Suprapubic skin (tissue), 4 donors: ENCODE results near the gene RSF1. TPM values are rescaled to one million over a fixed set of nuclear protein-coding genes. Genes with fewer than 3 reads are reported as not detected.

Experiments
- DNase-seq, 2 donors: peaks; one replicate each; pipeline ENCODE4 v3.0.0-alpha.2; 2019; ENCODE audit warnings: low spot score in 2 of 2
- H3K27ac ChIP-seq: fragments of 200-600 bp; sonication (generic); one replicate; pipeline ENCODE4 v1.5.1; 2019
- H3K27me3 ChIP-seq: fragments of 200-600 bp; sonication (generic); one replicate; pipeline ENCODE4 v1.5.1; 2019
- H3K36me3 ChIP-seq: fragments of 200-600 bp; sonication (generic); one replicate; pipeline ENCODE4 v1.5.1; 2019
- H3K4me1 ChIP-seq: fragments of 200-600 bp; sonication (generic); one replicate; pipeline ENCODE4 v1.5.1; 2019
- H3K4me3 ChIP-seq: fragments of 200-600 bp; sonication (generic); one replicate; pipeline ENCODE4 v1.5.1; 2019; ENCODE audit warnings: mild to moderate bottlenecking
- H3K9me3 ChIP-seq: fragments of 200-600 bp; sonication (generic); one replicate; pipeline ENCODE4 v1.5.1; 2019
- EP300 ChIP-seq: sonication (generic); formaldehyde crosslinking; IDR thresholded peaks from one replicate; pipeline ENCODE4 v1.6.1; 2017; ENCODE audit warnings: antibody characterized with exemption
- POLR2A ChIP-seq, 2 donors: fragments of 450-650 bp; IDR thresholded peaks; one replicate each; pipeline ENCODE4 v1.6.1; 2017; ENCODE audit warnings: antibody characterized with exemption in 2 of 2, mild to moderate bottlenecking in 2 of 2, moderate library complexity in 2 of 2
- POLR2AphosphoS5 ChIP-seq, 3 donors: sonication (generic); formaldehyde crosslinking; IDR thresholded peaks; one replicate each; pipeline ENCODE4 v1.6.1; 2017; ENCODE audit warnings: antibody characterized with exemption in 3 of 3
- WGBS: methylation state at CpG from one replicate; pipeline ENCODE4 v1.1.5; 2018; 5-methylcytosine and 5-hydroxymethylcytosine counted together
- total RNA-seq, 4 donors: library from RNA; depleted of rRNA; stranded (reverse); fragments of >200 nt; gene quantifications; one replicate each; pipeline ENCODE4 v1.1.0, GENCODE V29; 2016
- TF ChIP-seq, protein P1 (sequence below), 2 donors: fragments of 200-600 bp in 1 of 2; fragments of 450-650 bp in 1 of 2; sonication (generic) in 1 of 2; IDR thresholded peaks; one replicate each; pipeline ENCODE4 v1.5.1; 2016 to 2019; ENCODE audit warnings: antibody characterized with exemption in 2 of 2, mild to moderate bottlenecking in 1 of 2, moderate library complexity in 1 of 2

The RSF1 gene
- total RNA-seq, 4 donors from 2014 or later: 27.5 to 121 (median 45.5) TPM

DNA sequence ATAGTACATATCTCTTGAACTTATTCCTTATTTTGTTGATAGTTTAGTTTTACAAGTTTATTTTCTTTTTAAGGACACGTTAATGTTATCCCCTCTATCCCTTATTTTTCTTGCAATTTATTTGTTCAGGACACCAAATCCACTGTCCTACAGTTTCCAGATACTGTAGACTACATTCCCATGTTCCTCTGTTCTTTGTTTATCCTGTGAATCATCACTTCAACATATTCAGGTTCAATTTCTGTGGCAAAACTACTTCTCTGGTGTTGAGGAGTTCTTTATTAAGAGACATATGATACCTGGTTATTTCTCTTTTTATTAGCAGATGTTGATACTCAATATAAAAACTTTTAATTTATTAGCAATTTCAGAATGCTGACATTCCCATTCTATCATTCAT lies 110.2 kb downstream of the RSF1 start:
- DNase-seq: no peak
- Histone ChIP-seq H3K4me1 (no peaks in the 10 kb centered on the region), H3K27ac (no peak overlapping the region), H3K36me3 (no peaks in the 10 kb centered on the region), H3K4me3 (no peak overlapping the region), H3K27me3 (no peaks in the 10 kb centered on the region), H3K9me3 (no peaks in the 10 kb centered on the region)
- 93% methylated on average over 1 of the region's 1 CpG for WGBS
- TF ChIP-seq, protein P1, sequence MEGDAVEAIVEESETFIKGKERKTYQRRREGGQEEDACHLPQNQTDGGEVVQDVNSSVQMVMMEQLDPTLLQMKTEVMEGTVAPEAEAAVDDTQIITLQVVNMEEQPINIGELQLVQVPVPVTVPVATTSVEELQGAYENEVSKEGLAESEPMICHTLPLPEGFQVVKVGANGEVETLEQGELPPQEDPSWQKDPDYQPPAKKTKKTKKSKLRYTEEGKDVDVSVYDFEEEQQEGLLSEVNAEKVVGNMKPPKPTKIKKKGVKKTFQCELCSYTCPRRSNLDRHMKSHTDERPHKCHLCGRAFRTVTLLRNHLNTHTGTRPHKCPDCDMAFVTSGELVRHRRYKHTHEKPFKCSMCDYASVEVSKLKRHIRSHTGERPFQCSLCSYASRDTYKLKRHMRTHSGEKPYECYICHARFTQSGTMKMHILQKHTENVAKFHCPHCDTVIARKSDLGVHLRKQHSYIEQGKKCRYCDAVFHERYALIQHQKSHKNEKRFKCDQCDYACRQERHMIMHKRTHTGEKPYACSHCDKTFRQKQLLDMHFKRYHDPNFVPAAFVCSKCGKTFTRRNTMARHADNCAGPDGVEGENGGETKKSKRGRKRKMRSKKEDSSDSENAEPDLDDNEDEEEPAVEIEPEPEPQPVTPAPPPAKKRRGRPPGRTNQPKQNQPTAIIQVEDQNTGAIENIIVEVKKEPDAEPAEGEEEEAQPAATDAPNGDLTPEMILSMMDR (IDR thresholded peaks at IDR 0.05): no peak
- TF ChIP-seq POLR2A (IDR thresholded peaks at IDR 0.05): no peak
- TF ChIP-seq EP300: no peak
- no peak for TF ChIP-seq POLR2AphosphoS5 (IDR thresholded peaks at IDR 0.05)

DNA sequence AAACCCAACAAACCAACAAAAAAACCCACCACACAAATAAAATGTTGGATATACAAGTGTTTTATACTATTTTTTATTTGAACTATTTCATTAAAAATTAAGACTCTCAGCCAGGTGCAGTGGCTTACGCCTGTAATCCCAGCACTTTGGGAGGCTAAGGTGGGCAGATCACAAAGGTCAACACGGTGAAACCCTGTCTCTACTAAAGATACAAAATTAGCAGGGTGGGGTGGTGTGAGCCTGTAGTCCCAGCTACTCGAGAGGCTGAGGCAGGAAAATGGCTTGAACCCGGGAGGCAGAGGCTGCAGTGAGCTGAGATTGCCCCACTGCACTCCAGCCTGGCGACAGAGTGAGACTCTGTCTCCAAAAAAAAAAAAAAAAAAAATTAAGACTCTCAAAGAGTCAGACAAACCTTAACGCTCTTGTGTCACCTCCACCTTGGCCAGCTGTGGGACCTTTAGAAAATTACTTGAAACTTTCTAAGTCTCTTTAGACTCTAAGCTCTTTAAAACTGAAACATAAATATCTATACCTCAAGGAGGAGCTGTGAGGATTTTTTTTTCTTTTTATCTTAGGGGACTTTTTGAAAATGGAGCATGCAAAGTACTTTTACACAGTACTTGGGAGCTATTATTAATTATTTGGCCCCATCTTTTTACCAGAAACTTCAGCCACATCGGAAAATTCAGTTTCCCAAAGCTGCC lies 114.5 kb downstream of the RSF1 start:
- Histone ChIP-seq H3K4me1 (no peaks in the 10 kb centered on the region), H3K36me3 (peaks cover 10% of the 10 kb centered on the region), H3K4me3 (no peak overlapping the region), H3K27ac (no peak overlapping the region), H3K9me3 (no peaks in the 10 kb centered on the region), H3K27me3 (no peaks in the 10 kb centered on the region)
- WGBS: 92% methylated on average over 7 of the region's 7 CpGs
- DNase-seq: no peak
- TF ChIP-seq POLR2A (IDR thresholded peaks at IDR 0.05) (no peak), EP300 (no peak), POLR2AphosphoS5 (IDR thresholded peaks at IDR 0.05) (no peak)
- TF ChIP-seq, protein P1 (IDR thresholded peaks at IDR 0.05): no peak

DNA sequence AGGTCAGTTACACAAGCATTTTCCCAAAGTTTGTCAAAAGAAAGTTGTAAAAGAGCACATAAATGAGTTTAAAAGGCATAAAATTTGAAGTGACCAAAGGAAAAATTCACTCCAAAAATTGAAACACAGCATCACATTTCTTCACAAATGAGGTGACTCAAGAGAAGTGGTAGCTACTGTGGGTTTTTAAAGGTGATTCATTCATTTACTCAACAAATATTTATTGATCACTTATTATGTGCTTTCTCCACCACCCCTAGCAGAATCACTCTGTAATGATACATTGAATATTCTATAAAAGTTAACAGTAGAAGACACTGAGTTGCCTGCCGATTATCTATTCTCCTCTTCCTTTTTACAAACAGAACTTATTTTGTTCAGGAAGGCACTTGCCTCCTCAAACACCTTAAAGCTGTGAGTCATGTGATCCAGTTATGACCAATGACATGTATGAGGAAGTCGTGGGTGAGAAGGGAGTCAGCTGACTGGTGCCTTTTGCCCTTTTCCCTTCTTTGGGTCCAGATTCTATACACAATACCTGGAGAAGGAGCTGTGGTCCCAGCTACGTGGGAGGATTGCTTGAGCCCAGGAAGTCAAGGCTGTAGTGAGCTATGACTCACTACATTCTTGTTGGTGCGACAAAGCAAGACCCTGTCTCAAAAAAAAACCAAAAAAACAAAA lies 115.2 kb downstream of the RSF1 start:
- no peak for DNase-seq
- H3K9me3 ChIP-seq: no peaks in the 10 kb centered on the region
- WGBS: 93% methylated on average over 4 of the region's 4 CpGs
- H3K4me1 ChIP-seq: no peaks in the 10 kb centered on the region
- no peaks in the 10 kb centered on the region for H3K27me3 ChIP-seq
- TF ChIP-seq POLR2AphosphoS5 (IDR thresholded peaks at IDR 0.05) (no peak), EP300 (no peak), POLR2A (IDR thresholded peaks at IDR 0.05) (no peak)
- TF ChIP-seq, protein P1 (IDR thresholded peaks at IDR 0.05): no peak
- H3K4me3 ChIP-seq: no peak overlapping the region
- no peak overlapping the region for H3K27ac ChIP-seq
- H3K36me3 ChIP-seq: peaks cover 10% of the 10 kb centered on the region

DNA sequence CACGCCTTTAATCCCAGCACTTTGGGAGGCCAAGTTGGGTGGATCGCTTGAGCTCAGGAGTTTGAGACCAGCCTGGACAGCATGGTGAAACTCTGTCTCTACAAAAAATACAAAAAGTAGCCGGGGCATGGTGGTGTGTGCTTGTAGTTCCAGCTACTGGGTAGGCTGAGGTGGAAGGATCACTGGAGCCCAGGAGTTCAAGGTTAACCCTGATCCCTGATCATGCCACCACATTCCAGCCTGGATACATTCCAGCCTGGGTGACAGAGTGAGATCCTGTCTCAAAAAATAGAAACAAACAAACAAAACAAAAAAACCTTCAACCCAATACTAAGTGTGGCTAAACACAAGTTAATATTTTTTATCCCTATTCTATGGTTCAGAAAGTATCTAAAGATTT lies 116.5 kb downstream of the RSF1 start:
- 97% methylated on average over 3 of the region's 3 CpGs for WGBS
- Histone ChIP-seq H3K4me3 (no peak overlapping the region), H3K4me1 (no peaks in the 10 kb centered on the region), H3K27ac (no peak overlapping the region), H3K27me3 (no peaks in the 10 kb centered on the region), H3K36me3 (peaks cover 10% of the 10 kb centered on the region), H3K9me3 (no peaks in the 10 kb centered on the region)
- TF ChIP-seq POLR2AphosphoS5 (IDR thresholded peaks at IDR 0.05) (no peak), POLR2A (IDR thresholded peaks at IDR 0.05) (no peak), EP300 (no peak)
- TF ChIP-seq, protein P1 (IDR thresholded peaks at IDR 0.05): no peak
- no peak for DNase-seq

DNA sequence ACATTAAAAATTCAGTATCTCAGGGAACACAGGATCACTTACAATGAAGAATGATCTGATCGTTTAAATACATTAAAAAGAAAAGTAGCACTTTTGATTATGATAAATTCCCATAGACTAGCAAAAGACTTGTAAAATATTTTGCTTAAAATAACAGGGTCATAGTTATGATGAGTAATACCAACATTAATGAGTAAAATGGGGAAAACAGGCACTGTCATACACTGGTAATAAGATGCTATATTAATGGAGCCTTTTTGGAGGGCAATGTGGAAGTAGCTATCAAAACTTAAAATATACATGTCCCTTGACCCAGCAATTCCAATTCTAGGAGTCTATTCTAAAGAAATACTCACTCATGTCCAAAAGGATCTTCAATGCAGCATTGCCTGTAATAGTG lies 121.1 kb downstream of the RSF1 start:
- no peak for DNase-seq
- WGBS: 96% methylated on average over 1 of the region's 1 CpG
- Histone ChIP-seq H3K4me1 (no peaks in the 10 kb centered on the region), H3K9me3 (no peaks in the 10 kb centered on the region), H3K4me3 (no peak overlapping the region), H3K27ac (no peak overlapping the region), H3K36me3 (peaks cover 26% of the 10 kb centered on the region), H3K27me3 (no peaks in the 10 kb centered on the region)
- TF ChIP-seq EP300: no peak
- TF ChIP-seq, protein P1 (IDR thresholded peaks at IDR 0.05): no peak
